LoVo (cell line): ENCODE measurements around the gene CIAO1.
"Not testable (repeated sequence)": the region's sequence is repeated elsewhere in the genome, so short reads cannot be mapped to it uniquely, and the experiment has no call there.

ENCODE experiments used
- DNase-seq: peaks from one replicate; pipeline ENCODE4 v3.0.0-alpha.2; 2016; ENCODE audit warnings: low spot score

CIAO1 gene

DNA sequence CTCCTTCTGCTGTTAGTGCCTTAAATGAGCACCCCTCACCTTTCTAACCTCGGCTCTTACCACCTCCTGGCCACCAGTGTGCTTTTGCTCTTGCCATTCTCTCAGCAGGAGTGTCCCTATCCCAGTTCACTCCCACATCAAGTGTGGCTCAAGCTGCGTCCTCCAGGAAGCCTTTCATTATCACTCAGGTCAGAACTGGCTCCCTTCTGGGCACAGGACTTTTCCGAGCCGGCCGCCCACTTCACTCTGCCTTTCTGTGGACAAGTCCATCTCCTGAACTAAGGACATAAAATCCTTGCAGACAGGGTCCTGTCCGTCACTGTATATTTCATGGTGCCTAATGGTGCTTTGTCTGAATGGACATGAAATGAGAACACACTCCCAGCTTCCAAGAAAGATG, 15.8 kb upstream of the CIAO1 start:
- no peak for DNase-seq

DNA sequence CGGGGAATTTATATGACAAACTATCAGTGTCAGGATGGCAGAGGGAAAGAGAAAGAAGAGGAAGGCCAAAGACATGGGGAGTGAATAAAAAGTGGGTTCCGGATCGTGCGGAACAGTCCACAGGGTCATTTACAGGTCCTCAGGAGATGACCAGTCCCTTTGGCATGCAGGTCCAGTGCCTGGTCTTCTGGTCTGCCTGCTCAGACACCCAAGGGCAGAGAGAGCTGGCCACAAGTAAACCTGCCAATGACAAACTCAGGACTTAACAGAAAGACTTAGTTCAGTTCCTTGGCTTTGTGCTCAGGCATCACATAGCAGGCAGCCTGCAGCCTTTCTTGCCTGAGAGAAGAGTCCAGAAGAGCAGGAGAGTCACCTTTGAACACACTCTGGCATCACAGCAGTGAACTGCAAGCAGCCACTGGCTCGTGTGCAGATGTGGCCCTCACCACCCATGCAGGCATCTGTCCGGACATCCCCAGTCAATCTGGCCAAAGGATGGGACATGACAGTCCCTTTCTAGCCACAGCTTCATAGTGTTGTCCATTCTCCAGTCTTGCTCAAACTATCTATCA, 14.2 kb upstream of the CIAO1 start:
- no peak for DNase-seq

DNA sequence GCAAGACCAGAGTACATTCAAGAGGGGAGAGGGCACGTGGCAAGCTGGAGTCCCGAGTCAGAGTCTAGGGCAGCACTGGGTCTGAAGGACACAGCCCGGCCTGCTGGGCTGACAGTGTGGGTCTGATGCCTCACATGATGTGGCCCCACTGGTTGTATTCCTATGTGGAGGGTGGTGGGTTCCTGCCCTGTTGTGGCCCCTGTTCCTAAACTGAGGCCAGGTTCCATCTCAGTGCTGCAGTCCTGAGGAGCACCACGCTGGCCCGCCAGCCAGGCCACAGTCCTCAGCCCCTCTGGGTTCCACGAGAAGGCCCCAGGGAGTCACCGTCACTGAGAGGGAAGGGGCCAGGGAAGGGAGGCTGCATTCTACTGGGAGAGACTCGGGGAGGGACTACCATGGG, 13.5 kb upstream of the CIAO1 start:
- DNase-seq, result no peak

DNA sequence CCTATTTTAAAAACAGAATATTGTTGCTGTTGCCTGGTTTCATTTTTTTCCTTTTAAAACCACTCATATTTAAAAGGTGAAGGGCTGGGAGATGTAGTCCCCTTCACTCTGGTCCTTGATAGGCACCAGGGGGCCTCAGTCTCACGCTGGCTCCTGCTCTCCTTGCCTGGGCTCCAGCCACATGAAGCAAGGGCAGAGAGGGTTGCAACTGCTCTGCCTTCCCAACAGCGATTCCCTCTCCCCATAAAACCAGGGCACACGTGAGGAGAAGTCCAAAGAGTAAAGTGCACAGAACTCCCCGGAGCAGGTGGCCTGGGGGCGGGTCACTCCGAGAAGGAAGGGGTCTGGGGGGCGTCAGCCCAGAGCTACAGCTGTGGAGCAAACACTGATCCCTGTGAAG, 13.0 kb upstream of the CIAO1 start:
- no peak for DNase-seq

DNA sequence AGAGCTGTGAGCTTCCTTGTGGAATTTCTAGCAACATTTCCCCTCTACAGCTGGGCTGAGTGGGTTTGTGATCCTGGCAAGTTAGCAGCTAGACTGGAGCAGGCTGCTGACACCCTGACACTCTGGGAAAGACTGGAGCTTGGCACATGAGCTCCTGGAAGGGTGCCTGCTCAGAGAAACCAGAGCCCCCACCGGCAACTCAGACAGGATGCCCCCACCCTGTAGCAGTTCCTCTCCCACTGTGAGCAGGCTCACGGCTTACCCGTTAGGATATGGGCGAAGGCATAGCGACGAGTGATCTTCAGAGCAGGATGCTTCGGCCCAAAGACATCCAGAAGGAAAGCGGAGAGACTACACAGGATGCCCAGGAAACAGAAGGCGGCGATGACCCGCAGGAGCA, 11.5 kb upstream of the CIAO1 start:
- no peak for DNase-seq

DNA sequence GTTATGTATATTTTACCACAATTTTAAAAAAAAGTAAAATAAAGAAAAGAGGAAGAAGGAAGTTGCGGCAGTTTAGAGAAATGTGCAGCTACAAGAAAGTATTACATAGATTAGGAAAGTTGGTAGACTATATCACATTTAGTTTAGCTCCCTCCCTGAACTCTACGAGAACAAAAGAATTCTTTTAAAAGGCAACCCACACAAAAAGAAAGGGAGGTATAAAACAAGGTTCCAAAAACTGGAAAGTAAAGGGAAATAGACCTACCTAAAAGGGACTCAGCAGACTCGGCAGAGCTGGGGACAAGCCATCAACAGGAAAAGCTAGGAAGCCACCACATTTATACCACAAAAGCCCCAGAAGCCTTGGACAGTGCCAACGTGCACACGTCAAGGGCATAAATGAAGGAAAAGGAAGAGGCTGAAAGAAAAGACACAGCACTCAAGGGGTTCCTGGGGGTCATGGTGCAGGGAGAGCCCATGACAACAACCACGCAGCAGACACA, 9.4 kb upstream of the CIAO1 start:
- no peak for DNase-seq

DNA sequence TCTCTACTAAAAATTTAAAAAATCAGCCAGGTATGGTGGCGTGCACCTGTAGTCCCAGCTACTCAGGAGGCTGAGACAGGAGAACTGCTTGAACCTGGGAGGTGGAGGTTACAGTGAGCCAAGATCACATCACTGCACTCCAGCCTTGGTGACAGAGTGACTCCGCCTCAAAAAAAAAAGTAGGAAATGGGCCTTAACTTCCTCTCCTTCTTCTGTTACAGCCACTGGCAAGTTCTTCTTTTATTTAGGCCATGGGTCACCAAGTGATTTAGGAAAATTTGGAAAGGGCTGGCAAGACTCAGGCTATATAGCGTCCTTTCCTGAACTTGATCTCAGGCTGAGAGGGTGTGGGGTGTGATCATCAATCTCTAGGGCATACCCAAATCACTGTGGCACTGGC, 8.3 kb upstream of the CIAO1 start:
- not testable (repeated sequence) for DNase-seq

DNA sequence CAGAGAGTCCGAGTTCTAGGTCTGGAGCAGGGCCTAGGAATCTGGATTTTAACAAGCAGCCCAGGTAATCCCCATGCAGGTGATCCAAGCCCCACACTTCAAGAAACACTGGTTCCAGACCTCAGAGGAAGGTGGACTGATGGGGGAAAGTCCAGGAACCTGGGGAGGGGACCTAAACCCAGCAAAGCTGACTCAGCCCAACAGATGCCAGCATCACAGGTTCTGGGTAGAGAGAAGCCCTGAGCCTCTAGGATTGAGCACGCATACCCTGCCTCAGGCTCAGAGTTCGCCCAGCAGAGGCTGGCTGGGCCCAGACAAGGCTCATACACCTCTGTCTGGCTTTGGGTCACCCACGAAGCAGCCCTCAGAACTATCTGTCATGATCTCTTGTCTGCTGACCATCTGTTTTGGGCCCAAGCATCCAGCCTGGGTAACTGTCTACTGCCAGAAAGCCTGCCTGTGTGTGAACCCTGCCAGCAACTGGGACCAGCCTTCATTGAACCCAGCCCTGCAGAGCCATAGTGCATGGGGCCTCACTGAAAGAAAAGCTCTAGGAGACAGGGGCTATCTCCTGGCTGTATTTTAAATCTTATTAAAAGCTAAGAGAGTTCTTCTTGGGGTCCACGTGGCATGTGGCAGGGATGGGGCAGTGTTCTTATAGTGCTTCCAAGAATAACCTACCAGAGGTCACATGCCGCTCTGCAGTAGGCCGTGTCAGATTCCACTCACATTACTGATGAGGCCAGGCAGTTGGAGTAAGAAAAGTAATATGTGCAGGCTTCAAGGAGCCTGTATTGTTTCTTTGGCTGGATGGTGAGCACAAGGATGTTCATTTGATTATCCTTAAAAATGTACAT, 7.6 kb upstream of the CIAO1 start:
- no peak for DNase-seq

DNA sequence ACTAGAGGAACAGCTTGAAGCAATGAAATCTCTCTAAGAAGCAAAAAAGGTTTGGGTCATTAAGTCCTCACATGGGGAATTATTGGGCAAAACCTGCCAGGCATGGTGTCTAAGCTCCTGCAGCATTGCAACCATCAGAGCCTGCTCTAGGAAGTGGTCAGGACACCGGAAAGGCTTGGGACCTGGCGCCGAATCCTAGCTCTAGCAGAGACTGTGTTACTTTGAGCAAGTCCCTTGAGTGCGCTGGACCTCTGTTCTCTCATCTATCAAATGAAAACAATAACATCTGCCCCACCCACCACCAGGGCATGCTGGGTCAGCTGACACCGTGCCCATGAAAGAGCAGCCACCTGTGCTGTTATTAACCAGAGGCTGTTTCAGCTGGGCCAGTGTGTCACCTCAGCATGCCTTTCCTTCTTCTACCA, 6.5 kb upstream of the CIAO1 start:
- DNase-seq, result no peak

DNA sequence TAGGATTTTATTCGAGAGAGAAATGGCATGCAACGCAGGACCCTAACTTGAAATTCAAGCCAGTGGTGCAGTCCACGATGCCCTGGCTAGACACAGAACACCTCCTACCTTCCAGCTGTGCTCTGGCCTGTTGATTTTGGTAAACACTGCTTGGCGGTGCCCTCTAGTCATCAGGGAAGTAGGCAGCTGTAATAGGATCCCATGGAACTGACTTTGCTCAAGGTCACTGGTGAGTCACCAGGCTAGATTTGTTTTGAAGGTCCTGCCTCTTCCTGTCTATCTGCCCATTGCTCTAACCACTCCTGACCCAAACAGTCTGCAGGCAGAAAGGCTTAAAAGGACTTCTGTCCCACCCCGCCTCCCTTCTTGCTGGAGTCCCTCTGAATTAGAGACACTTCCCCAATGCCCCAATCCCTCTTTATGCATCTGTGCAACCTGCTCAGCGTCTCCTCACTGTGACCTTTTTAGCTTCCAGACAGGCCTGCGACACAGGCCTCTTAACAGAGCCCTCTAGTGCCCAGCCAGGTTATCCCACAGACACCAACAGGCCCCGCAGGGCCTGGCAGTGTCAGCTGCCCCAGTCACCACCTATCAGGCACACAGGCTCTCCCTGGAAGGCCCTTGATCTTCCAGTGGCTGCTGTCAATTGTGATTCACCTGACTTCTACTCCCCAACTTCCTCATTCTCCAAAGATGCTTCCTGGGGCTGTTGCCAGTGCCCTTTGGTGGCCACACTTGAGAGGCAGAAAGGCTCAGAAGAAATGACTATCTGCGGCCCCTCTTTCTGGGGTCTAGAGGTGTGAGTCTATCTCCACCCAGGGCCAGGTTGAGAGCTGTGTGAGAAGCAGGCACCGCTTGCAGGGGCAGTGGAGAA, 5.4 kb upstream of the CIAO1 start:
- DNase-seq, result peak; percentile 78

DNA sequence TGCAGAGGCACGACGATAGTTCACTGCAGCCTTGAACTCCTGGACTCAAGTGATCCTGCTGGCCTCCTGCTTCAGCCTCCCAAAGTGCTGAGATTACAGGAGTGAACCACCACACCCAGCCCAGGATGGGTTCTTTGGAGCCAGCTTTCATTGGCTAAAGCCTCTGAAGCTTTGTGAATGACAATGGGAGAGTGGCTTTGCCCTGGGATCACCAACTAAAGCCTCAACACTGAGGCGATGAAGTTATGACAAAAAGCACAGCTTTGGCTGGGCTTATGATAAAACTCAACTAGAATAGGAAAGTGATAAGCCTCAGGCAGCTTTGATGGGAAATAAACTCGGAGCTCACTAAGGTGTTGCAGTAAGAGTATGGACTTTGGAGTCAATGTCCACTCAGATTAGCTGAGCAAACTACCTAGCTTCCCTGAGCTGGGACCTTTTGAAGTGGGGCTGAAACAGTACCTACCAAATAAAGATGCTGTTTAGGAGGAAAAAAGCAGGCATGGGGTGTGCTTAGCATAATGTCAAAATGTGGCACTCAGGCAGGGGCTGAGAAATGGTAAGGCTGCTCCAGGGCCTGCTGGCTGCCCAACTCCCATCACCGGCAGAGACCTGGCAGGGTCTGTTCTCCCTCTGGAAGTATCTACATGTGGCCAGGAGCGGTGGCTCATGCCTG, 4.6 kb upstream of the CIAO1 start:
- DNase-seq, result no peak

DNA sequence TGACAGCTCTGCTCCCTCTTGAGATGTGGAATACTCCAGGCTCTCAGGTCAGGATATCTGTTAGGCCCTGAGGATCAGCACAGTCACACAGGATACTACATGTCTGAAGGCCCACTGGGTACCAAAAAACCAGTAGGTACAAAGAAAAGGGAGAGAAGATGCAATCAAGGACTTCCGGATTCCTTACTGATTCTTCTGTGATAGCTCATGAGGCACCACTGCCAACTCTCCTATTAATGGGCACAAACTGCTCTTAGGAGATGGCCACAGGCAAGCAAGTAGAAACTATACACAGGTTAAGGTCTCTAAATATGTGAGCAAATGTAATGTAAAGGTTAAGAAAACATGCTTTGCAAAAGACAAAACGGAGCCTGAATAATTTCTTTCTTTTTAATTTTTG, 3.7 kb upstream of the CIAO1 start:
- DNase-seq, result no peak

DNA sequence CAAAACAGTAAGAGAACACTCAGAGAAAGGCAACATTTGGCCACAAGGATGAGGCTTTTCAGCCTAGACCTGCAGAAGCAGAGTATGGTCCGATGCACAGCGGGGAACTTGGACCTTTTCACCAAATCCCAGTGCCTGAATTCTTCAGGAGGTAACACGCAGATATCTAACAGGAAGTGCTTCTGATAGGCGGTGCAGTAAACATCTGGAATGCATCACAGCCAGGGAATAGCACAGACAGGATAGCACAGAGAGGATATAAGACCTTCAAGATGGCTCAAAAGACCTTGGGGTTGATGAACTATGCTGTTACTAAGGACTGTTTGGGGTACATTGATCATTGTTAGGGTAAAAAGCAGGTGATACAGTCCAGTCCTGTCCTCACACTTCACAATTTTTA, 1.9 kb upstream of the CIAO1 start:
- DNase-seq, result no peak

DNA sequence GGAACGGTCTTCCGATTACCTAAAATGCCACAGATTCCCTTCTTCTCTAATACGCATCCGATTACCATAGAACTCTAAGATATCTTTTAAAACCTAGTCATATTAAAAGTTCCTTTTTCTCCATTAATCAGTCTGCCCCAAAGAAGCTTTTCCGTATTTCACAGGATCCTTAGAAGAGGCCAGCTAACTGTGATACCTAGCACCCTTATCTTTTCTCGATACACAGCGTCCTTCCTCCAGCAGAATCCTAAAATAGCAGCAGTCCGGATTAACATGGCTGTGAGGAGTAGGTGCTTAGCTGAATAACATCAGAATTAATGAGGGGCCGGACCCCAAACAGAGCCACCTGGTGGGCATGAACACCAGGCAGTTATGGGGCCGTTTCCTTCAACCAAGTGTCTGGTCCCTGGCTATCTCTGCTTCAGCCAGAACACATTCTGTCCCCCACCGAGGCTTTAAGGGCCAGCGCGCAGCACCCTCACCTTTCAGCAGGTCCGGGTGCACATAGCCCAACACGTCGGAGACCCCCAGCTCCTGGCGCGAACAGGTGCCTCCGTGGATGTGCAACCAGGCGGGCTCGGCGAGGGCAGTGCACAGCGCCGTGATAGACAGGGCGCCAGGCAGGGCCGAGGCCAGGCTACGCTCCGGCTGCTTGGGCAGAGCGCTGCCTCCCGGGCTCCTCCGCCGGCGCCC, 1.2 kb upstream of the CIAO1 start:
- DNase-seq, result no peak

DNA sequence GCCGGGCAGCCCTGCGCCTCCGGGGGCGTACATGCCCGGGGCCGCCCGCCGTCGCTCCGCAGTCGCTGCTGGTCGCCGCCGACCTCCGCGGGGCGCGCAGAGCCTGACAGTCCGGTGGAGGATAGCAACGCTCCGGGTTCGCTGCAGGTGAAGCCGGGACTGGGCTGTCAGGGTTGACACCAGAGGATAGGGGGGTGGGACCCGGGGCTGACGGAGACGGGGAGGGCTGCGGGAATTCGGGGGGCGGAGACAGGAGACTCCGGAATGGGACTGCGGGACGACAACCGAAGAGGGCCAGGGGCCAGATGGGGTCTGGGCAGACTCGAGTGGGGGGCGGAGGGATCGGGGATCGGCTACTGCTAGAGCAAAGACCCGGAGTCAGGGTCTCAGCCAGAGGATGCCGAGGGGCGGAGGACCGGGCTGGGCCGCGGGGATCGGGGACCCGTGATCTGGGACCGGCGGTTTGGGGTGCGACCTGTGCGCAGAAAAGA, 631 bp upstream of the CIAO1 start:
- no peak for DNase-seq

DNA sequence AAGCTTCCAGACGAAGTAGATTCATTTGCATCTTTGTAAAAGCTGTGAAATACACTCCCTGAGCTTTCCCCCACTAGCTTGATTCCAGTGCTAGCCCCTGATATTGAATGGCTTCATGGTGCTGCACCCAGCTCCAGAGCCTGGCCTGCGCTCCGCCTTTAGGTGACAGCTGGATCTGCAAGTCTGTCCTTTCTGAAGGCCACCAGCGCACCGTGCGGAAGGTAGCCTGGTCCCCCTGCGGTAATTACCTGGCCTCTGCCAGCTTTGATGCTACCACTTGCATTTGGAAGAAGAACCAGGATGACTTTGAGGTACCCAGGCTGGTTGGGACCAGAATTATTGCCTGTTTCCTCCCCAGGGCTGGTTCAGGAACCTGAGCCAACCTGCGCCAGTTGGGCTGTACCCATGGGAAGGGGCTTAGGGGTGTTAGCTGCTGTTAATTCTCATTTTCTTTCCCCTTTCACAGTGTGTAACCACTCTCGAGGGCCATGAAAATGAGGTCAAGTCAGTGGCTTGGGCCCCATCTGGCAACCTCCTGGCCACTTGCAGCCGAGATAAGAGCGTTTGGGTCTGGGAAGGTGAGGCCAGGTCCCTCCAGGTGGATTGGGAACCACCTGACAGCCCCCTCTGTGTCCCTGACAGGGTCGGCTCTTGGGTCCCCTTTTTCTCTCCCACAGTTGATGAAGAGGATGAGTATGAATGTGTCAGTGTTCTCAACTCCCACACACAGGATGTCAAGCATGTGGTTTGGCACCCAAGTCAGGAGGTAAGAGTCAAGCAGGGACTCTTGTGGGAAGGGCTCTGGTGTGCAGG, 1.3 kb downstream of the CIAO1 start:
- DNase-seq, result peak; percentile 59

DNA sequence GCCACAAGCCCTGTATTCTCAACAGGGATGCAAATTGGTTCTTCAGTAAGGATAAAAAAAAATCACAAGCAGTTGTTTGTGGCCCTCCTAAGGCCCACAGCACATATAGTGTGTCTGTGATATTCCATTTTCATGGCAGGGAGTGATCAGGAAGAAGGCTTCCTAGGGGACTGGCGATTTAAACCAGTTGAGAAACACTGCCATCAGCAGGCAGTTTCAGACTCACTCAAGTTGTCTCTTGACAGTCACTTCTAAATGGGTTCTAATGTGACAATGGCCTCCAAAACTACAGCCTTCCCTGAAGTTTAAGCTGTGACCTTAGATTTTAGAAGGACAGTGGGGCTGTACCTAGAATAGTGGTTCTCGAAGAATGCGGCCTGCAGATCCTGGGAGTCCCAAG, 6.0 kb downstream of the CIAO1 start:
- no peak for DNase-seq

DNA sequence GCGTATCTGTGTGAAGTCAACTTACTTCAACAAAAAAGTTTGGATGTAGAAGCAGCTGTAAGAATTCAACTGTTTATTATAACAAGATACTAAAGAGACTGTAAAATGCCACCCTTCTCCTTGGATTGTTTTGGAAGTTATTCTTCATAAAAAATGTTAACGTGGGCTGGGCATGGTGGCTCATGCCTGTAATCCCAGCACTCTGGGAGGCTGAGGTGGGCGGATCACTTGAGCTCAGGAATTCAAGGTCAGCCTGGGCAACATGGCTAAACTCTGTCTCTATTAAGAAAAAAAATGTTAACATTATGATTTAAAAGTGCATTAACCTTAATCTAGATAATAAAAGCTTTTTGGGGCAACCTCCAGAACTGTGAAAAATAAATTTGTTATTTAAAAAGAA, 7.7 kb downstream of the CIAO1 start:
- DNase-seq, result no peak

DNA sequence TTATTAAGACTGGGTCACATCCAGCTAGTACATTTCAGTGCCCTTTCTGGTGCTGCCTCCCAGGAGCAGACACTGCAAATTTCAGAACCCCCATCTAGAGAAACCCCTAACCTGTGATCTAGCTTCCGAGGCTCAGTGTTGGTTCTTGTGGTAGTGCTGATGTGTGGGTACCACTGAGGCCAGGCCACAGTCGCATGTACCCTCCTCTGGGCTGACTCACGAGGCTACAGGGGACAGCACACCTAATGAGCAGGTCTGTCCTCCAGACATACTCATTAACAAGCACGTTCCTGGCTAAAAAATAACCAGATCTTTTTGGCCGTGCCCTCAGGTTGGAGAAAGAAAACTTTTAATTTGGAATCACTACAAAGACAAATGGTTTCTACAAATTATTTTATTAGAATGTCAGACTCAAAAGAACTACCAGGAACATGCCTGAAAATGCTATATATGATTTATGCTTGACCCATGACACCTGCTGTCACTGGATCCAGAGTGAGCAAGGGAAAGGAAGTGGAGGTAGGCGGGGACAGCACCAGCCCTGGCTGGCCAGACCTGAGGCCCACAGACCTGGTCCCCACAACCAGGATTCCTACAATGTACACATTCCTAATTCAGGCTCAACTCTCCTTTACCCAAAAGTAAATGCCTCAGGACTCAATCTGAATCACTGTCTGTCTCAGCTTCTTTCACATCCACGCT, 8.5 kb downstream of the CIAO1 start:
- DNase-seq, result no peak
